GM23338 (cell line): ENCODE results near the gene TRABD2A. TPM values are rescaled to one million over a fixed set of nuclear protein-coding genes. Genes with fewer than 3 reads are reported as not detected.

Experiments
- ATAC-seq: fragments of 200-7000 bp; cut with Tn5 transposase; 3 replicates; pipeline ENCODE4 v1.9.1; 2020
- DNase-seq: peaks from one replicate; pipeline ENCODE4 v3.0.0-alpha.2; 2015; ENCODE audit warnings: low spot score
- H2AFZ ChIP-seq: fragments of 200-600 bp; sonication (generic); 2 replicates; pipeline ENCODE4 v1.8.0; 2016; ENCODE audit warnings: antibody characterized with exemption, mild to moderate bottlenecking, moderate library complexity
- H3F3A ChIP-seq: fragments of 200-600 bp; sonication (generic); replicated peaks from 2 replicates; pipeline ENCODE4 v1.8.0; 2017; ENCODE audit warnings: antibody characterized with exemption, mixed run types, low read depth
- H3K27ac ChIP-seq: fragments of 200-600 bp; sonication (generic); 2 replicates; pipeline ENCODE4 v1.6.1; 2016; ENCODE audit warnings: low read depth
- H3K27me3 ChIP-seq: fragments of 200-600 bp; sonication (generic); 2 replicates; pipeline ENCODE4 v1.8.0; 2016; ENCODE audit warnings: mild to moderate bottlenecking, mixed run types, moderate library complexity; ENCODE audit not compliant: insufficient read depth
- H3K36me3 ChIP-seq: fragments of 200-600 bp; sonication (generic); 2 replicates; pipeline ENCODE4 v1.8.0; 2016; ENCODE audit warnings: mild to moderate bottlenecking; ENCODE audit not compliant: insufficient read depth
- H3K4me1 ChIP-seq: fragments of 200-600 bp; sonication (generic); 2 replicates; pipeline ENCODE4 v1.8.0; 2016; ENCODE audit warnings: mild to moderate bottlenecking, moderate library complexity; ENCODE audit not compliant: insufficient read depth
- H3K4me2 ChIP-seq: fragments of 200-600 bp; sonication (generic); 2 replicates; pipeline ENCODE4 v1.7.1; 2017; ENCODE audit warnings: mixed run types
- H3K4me3 ChIP-seq: fragments of 200-600 bp; sonication (generic); 2 replicates; pipeline ENCODE4 v1.6.1; 2016; ENCODE audit warnings: mixed run types
- H3K79me2 ChIP-seq: fragments of 200-600 bp; sonication (generic); replicated peaks from 2 replicates; pipeline ENCODE4 v1.8.0; 2017; ENCODE audit warnings: mild to moderate bottlenecking; ENCODE audit not compliant: insufficient read depth
- H3K9me2 ChIP-seq: fragments of 200-600 bp; sonication (generic); 2 replicates; pipeline ENCODE4 v1.8.0; 2017; ENCODE audit not compliant: insufficient read depth
- H4K20me1 ChIP-seq: fragments of 200-600 bp; sonication (generic); replicated peaks from 2 replicates; pipeline ENCODE4 v1.8.0; 2017; ENCODE audit warnings: mild to moderate bottlenecking; ENCODE audit not compliant: insufficient read depth
- H3K27ac Mint-ChIP-seq: 2 replicates; pipeline ENCODE4 v1.8.0; 2020; ENCODE audit warnings: inconsistent platforms, mild to moderate bottlenecking, moderate library complexity, mixed read lengths
- H3K27me3 Mint-ChIP-seq: 3 replicates; pipeline ENCODE4 v1.8.0; 2022; ENCODE audit warnings: low read depth, mild to moderate bottlenecking, moderate library complexity, mixed read lengths, inconsistent platforms; ENCODE audit not compliant: insufficient read depth, poor library complexity
- H3K36me3 Mint-ChIP-seq: 3 replicates; pipeline ENCODE4 v1.8.0; 2021; ENCODE audit warnings: low read depth, mild to moderate bottlenecking, inconsistent platforms, moderate library complexity, mixed read lengths
- H3K4me1 Mint-ChIP-seq: 3 replicates; pipeline ENCODE4 v1.8.0; 2020; ENCODE audit warnings: mild to moderate bottlenecking, inconsistent platforms, mixed read lengths
- H3K4me3 Mint-ChIP-seq: 3 replicates; pipeline ENCODE4 v1.8.0; 2021; ENCODE audit warnings: moderate library complexity, mild to moderate bottlenecking, inconsistent platforms, mixed read lengths
- H3K9me3 Mint-ChIP-seq: 3 replicates; pipeline ENCODE4 v1.8.0; 2020; ENCODE audit warnings: moderate library complexity, mild to moderate bottlenecking, inconsistent platforms, mixed read lengths
- CREB1 ChIP-seq: fragments of 250-450 bp; sonication (Bioruptor Pico); IDR thresholded peaks from 2 replicates; pipeline ENCODE4 v1.5.0; 2020; ENCODE audit warnings: low read depth, mild to moderate bottlenecking, moderate library complexity
- EZH2 ChIP-seq: fragments of 200-600 bp; sonication (generic); IDR thresholded peaks from one replicate; pipeline ENCODE4 v1.8.0; 2017; ENCODE audit warnings: antibody characterized with exemption, mild to moderate bottlenecking, low read depth; ENCODE audit not compliant: unreplicated experiment
- EZH2phosphoT487 ChIP-seq: fragments of 200-600 bp; sonication (generic); IDR thresholded peaks from one replicate; pipeline ENCODE4 v1.8.1; 2018; ENCODE audit warnings: antibody characterized with exemption; ENCODE audit not compliant: unreplicated experiment
- JUNB ChIP-seq: IDR thresholded peaks from one replicate; pipeline ENCODE4 v1.6.1; 2016; ENCODE audit warnings: antibody characterized with exemption; ENCODE audit not compliant: unreplicated experiment
- NANOG ChIP-seq: IDR thresholded peaks from 2 replicates; pipeline ENCODE4 v1.6.1; 2016; ENCODE audit warnings: antibody characterized with exemption, borderline replicate concordance
- POLR2AphosphoS5 ChIP-seq: IDR thresholded peaks from 2 replicates; pipeline ENCODE4 v1.6.1; 2016; ENCODE audit warnings: antibody characterized with exemption, low read depth
- STAT1 ChIP-seq: IDR thresholded peaks from one replicate; pipeline ENCODE4 v1.6.1; 2016; ENCODE audit warnings: antibody characterized with exemption; ENCODE audit not compliant: unreplicated experiment
- ZNF114 ChIP-seq: fragments of 250-450 bp; sonication (Bioruptor Pico); IDR thresholded peaks from 2 replicates; pipeline ENCODE4 v1.5.0; 2020; ENCODE audit warnings: mild to moderate bottlenecking, moderate library complexity
- ZNF331 ChIP-seq: fragments of 250-450 bp; sonication (Bioruptor Pico); IDR thresholded peaks from 2 replicates; pipeline ENCODE4 v1.5.0; 2020; ENCODE audit warnings: low read depth, mild to moderate bottlenecking, moderate library complexity
- polyA plus RNA-seq: library from polyadenylated mRNA; unstranded; fragments of >200 nt; fragmentation: Nextera tagmentation; extraction: Ambion mirVana; gene quantifications from 2 replicates; pipeline ENCODE4 v1.2.1, GENCODE V29; 2016
- total RNA-seq: library from RNA; depleted of rRNA; stranded (reverse); fragments of >200 nt; shearing (Covaris generic); gene quantifications from 2 replicates; pipeline ENCODE4 v1.2.3, GENCODE V29; 2014
- TF ChIP-seq, protein P1 (sequence below): IDR thresholded peaks from one replicate; pipeline ENCODE4 v1.6.1; 2018; ENCODE audit warnings: antibody characterized with exemption; ENCODE audit not compliant: unreplicated experiment
- TF ChIP-seq, protein P2 (sequence below): IDR thresholded peaks from 2 replicates; pipeline ENCODE4 v1.6.1; 2016; ENCODE audit warnings: antibody characterized with exemption
- TF ChIP-seq, protein P3 (sequence below), 2 experiments: fragments of 200-600 bp in 1 of 2; sonication (generic) in 1 of 2; conservative IDR thresholded peaks; 2 replicates each; pipeline versions ENCODE4 v1.5.1 to v1.6.1; 2016 to 2017; ENCODE audit warnings: antibody characterized with exemption in 2 of 2, low read depth in 2 of 2, mild to moderate bottlenecking in 2 of 2, moderate library complexity in 1 of 2
- TF ChIP-seq, protein P4 (sequence below): fragments of 250-450 bp; sonication (Bioruptor Pico); IDR thresholded peaks from 2 replicates; pipeline ENCODE4 v1.5.0; 2020; ENCODE audit warnings: mild to moderate bottlenecking, moderate library complexity

TRABD2A gene
- total and polyA plus RNA-seq, 2 experiments from 2014 or later: 5.5 to 12.1 TPM

DNA sequence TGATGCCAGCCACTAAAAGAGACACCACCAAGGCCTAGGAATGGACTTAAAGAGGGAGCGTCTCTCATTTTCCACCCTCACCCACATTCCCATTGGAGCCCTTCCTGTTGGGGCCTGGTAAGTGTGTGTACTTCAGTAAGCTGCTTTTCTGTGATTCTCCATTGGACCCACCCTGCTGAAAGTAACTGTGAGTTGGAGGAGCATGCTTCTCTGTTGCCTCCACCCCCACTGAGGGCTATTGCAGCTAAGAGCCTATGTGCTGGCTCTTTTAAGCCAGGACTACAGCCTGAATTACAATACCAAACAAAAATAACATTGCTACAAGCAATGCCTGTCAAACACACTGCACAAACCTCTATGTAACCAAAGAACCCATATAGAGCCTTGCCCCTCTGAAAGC is 81.1 kb downstream of the TRABD2A start:
- Histone ChIP-seq H2AFZ (peak overlapping the region; percentile 83), H3K9me2 (peaks cover 3% of the 10 kb centered on the region; the same call in 1 of the 2 replicates), H3K4me1 (peaks cover 13% of the 10 kb centered on the region), H3K27ac (peak overlapping the region; percentile 74), H3K79me2 (no peaks in the 10 kb centered on the region), H3K4me2 (peak overlapping the region; percentile 73), H3K36me3 (no peaks in the 10 kb centered on the region), H4K20me1 (no peaks in the 10 kb centered on the region), H3K4me3 (peak overlapping the region; percentile 35), H3K27me3 (no peaks in the 10 kb centered on the region; the same call in 1 of the 2 replicates), H3F3A (0 out of 2 replicates have a peak, but pooled peaks cover 8% of the 10 kb centered on the region)
- TF ChIP-seq ZNF331 (no peak), EZH2phosphoT487 (no peak), STAT1 (no peak), ZNF114 (CRISPR knock-in tag) (no peak), EZH2 (no peak), JUNB (no peak), NANOG (no peak), CREB1 (no peak), POLR2AphosphoS5 (no peak)
- TF ChIP-seq, protein P1, sequence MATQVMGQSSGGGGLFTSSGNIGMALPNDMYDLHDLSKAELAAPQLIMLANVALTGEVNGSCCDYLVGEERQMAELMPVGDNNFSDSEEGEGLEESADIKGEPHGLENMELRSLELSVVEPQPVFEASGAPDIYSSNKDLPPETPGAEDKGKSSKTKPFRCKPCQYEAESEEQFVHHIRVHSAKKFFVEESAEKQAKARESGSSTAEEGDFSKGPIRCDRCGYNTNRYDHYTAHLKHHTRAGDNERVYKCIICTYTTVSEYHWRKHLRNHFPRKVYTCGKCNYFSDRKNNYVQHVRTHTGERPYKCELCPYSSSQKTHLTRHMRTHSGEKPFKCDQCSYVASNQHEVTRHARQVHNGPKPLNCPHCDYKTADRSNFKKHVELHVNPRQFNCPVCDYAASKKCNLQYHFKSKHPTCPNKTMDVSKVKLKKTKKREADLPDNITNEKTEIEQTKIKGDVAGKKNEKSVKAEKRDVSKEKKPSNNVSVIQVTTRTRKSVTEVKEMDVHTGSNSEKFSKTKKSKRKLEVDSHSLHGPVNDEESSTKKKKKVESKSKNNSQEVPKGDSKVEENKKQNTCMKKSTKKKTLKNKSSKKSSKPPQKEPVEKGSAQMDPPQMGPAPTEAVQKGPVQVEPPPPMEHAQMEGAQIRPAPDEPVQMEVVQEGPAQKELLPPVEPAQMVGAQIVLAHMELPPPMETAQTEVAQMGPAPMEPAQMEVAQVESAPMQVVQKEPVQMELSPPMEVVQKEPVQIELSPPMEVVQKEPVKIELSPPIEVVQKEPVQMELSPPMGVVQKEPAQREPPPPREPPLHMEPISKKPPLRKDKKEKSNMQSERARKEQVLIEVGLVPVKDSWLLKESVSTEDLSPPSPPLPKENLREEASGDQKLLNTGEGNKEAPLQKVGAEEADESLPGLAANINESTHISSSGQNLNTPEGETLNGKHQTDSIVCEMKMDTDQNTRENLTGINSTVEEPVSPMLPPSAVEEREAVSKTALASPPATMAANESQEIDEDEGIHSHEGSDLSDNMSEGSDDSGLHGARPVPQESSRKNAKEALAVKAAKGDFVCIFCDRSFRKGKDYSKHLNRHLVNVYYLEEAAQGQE: no peak
- TF ChIP-seq, protein P2, sequence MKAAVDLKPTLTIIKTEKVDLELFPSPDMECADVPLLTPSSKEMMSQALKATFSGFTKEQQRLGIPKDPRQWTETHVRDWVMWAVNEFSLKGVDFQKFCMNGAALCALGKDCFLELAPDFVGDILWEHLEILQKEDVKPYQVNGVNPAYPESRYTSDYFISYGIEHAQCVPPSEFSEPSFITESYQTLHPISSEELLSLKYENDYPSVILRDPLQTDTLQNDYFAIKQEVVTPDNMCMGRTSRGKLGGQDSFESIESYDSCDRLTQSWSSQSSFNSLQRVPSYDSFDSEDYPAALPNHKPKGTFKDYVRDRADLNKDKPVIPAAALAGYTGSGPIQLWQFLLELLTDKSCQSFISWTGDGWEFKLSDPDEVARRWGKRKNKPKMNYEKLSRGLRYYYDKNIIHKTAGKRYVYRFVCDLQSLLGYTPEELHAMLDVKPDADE: no peak
- TF ChIP-seq, protein P3, sequence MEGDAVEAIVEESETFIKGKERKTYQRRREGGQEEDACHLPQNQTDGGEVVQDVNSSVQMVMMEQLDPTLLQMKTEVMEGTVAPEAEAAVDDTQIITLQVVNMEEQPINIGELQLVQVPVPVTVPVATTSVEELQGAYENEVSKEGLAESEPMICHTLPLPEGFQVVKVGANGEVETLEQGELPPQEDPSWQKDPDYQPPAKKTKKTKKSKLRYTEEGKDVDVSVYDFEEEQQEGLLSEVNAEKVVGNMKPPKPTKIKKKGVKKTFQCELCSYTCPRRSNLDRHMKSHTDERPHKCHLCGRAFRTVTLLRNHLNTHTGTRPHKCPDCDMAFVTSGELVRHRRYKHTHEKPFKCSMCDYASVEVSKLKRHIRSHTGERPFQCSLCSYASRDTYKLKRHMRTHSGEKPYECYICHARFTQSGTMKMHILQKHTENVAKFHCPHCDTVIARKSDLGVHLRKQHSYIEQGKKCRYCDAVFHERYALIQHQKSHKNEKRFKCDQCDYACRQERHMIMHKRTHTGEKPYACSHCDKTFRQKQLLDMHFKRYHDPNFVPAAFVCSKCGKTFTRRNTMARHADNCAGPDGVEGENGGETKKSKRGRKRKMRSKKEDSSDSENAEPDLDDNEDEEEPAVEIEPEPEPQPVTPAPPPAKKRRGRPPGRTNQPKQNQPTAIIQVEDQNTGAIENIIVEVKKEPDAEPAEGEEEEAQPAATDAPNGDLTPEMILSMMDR (conservative IDR thresholded peaks at IDR 0.05; ENCODE audit: low read depth in 2 of 2): no peak
- TF ChIP-seq, protein P4, sequence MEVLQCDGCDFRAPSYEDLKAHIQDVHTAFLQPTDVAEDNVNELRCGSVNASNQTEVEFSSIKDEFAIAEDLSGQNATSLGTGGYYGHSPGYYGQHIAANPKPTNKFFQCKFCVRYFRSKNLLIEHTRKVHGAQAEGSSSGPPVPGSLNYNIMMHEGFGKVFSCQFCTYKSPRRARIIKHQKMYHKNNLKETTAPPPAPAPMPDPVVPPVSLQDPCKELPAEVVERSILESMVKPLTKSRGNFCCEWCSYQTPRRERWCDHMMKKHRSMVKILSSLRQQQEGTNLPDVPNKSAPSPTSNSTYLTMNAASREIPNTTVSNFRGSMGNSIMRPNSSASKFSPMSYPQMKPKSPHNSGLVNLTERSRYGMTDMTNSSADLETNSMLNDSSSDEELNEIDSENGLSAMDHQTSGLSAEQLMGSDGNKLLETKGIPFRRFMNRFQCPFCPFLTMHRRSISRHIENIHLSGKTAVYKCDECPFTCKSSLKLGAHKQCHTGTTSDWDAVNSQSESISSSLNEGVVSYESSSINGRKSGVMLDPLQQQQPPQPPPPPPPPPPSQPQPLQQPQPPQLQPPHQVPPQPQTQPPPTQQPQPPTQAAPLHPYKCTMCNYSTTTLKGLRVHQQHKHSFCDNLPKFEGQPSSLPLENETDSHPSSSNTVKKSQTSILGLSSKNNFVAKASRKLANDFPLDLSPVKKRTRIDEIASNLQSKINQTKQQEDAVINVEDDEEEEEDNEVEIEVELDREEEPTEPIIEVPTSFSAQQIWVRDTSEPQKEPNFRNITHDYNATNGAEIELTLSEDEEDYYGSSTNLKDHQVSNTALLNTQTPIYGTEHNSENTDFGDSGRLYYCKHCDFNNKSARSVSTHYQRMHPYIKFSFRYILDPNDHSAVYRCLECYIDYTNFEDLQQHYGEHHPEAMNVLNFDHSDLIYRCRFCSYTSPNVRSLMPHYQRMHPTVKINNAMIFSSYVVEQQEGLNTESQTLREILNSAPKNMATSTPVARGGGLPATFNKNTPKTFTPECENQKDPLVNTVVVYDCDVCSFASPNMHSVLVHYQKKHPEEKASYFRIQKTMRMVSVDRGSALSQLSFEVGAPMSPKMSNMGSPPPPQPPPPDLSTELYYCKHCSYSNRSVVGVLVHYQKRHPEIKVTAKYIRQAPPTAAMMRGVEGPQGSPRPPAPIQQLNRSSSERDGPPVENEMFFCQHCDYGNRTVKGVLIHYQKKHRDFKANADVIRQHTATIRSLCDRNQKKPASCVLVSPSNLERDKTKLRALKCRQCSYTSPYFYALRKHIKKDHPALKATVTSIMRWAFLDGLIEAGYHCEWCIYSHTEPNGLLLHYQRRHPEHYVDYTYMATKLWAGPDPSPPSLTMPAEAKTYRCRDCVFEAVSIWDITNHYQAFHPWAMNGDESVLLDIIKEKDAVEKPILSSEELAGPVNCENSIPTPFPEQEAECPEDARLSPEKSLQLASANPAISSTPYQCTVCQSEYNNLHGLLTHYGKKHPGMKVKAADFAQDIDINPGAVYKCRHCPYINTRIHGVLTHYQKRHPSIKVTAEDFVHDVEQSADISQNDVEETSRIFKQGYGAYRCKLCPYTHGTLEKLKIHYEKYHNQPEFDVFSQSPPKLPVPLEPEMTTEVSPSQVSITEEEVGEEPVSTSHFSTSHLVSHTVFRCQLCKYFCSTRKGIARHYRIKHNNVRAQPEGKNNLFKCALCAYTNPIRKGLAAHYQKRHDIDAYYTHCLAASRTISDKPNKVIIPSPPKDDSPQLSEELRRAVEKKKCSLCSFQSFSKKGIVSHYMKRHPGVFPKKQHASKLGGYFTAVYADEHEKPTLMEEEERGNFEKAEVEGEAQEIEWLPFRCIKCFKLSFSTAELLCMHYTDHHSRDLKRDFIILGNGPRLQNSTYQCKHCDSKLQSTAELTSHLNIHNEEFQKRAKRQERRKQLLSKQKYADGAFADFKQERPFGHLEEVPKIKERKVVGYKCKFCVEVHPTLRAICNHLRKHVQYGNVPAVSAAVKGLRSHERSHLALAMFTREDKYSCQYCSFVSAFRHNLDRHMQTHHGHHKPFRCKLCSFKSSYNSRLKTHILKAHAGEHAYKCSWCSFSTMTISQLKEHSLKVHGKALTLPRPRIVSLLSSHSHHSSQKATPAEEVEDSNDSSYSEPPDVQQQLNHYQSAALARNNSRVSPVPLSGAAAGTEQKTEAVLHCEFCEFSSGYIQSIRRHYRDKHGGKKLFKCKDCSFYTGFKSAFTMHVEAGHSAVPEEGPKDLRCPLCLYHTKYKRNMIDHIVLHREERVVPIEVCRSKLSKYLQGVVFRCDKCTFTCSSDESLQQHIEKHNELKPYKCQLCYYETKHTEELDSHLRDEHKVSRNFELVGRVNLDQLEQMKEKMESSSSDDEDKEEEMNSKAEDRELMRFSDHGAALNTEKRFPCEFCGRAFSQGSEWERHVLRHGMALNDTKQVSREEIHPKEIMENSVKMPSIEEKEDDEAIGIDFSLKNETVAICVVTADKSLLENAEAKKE: no peak
- H3K36me3 Mint-ChIP-seq: no peaks in the 10 kb centered on the region
- peak; percentile 66 for ATAC-seq
- H3K27ac Mint-ChIP-seq: peak overlapping the region; percentile 76
- H3K4me1 Mint-ChIP-seq: peaks cover 18% of the 10 kb centered on the region
- DNase-seq: no peak
- peaks cover 7% of the 10 kb centered on the region for H3K27me3 Mint-ChIP-seq
- H3K4me3 Mint-ChIP-seq: peak overlapping the region; percentile 10; the same call in 1 of the 3 replicates
- H3K9me3 Mint-ChIP-seq: peaks cover 5% of the 10 kb centered on the region; the same call in 1 of the 3 replicates
